ENCODE measurements around the gene ZNF605. TPM values are rescaled to one million over a fixed set of nuclear protein-coding genes. Genes with fewer than 3 reads are reported as not detected.

ZNF605 gene
- total and polyA plus RNA-seq, 2 of the 8 experiments (the other 6 are each of a cell fraction or from before 2014, with no cell fraction given), result 3.6 to 20.3 TPM

- Histone ChIP-seq H3K4me1 (replicated peaks in 1 of 4; ENCODE audit: control insufficient read depth in 3 of 4, insufficient read depth in 4 of 4, low read length in 3 of 4) (no peaks in the 10 kb centered on the region), H3K36me3 (ENCODE audit: control insufficient read depth in 2 of 4, insufficient read depth in 4 of 4, low read length in 3 of 4) (peaks cover 6 to 55% (median 31%) of the 10 kb centered on the region in 4 experiments; a peak in 7 of 8 replicates), H3K79me1 (ENCODE audit: low read depth, low read length) (no peaks in the 10 kb centered on the region), H2AFZ (ENCODE audit: low read length) (no peak overlapping the region), H3K14ac (ENCODE audit: insufficient read length) (no peak overlapping the region), H2BK120ac (replicated peaks; ENCODE audit: low read depth, low read length) (no peak overlapping the region), H3K79me2 (ENCODE audit: control insufficient read depth in 1 of 2, insufficient read depth in 2 of 2, low read length in 2 of 2) (no peaks in the 10 kb centered on the region; a peak in 1 of 4 replicates), H3K23ac (ENCODE audit: insufficient read length) (no peak overlapping the region), H2BK20ac (ENCODE audit: low read length) (no peak overlapping the region), H3K56ac (replicated peaks; ENCODE audit: insufficient read length, low read depth, low read length) (no peak overlapping the region), H2BK12ac (ENCODE audit: low read depth, low read length) (no peak overlapping the region), H3K4ac (replicated peaks; ENCODE audit: insufficient read length, low read depth, low read length) (no peak overlapping the region), H3K9ac (replicated peaks in 1 of 4; ENCODE audit: extremely low read depth in 1 of 4, low read depth in 3 of 4, low read length in 3 of 4) (no peak overlapping the region), H4K91ac (replicated peaks; ENCODE audit: insufficient read length, low read length) (no peak overlapping the region), H4K20me1 (replicated peaks in 1 of 2; ENCODE audit: control insufficient read depth in 1 of 2, insufficient read depth in 2 of 2, low read length in 2 of 2) (no peaks in the 10 kb centered on the region), H2AK5ac (ENCODE audit: low read depth, low read length) (no peak overlapping the region), H3K4me3 (ENCODE audit: extremely low read depth in 1 of 4, insufficient read depth in 2 of 4, low read depth in 3 of 4, low read length in 4 of 4) (no peak overlapping the region), H3K23me2 (ENCODE audit: low read depth, low read length) (no peaks in the 10 kb centered on the region), H3K4me2 (ENCODE audit: insufficient read depth in 1 of 2, low read depth in 2 of 2, low read length in 2 of 2) (no peak overlapping the region), H2BK5ac (ENCODE audit: low read depth, low read length) (no peak overlapping the region), H2BK15ac (ENCODE audit: low read length) (no peak overlapping the region), H3K18ac (ENCODE audit: extremely low read depth, low read length) (no peak overlapping the region), H4K8ac (ENCODE audit: extremely low read depth, insufficient read depth, low read length) (no peak overlapping the region), H4K5ac (ENCODE audit: insufficient read length, low read depth, low read length) (no peak overlapping the region), H3K9me3 (ENCODE audit: insufficient read depth in 2 of 2, low read depth in 1 of 2, low read length in 1 of 2) (peaks cover 35 to 69% of the 10 kb centered on the region in 2 experiments), H3K27me3 (replicated peaks in 1 of 4; ENCODE audit: control insufficient read depth in 3 of 4, extremely low read depth in 1 of 4, insufficient read depth in 3 of 4, low read length in 3 of 4) (no peaks in the 10 kb centered on the region), H3K27ac (ENCODE audit: low read depth, low read length) (no peak overlapping the region)
- TF ChIP-seq SRF (IDR thresholded peaks at IDR 0.05; ENCODE audit: low read depth, low read length), result no peak
- FAIRE-seq (no peak), DNase-seq (ENCODE audit: low read depth in 1 of 2, low spot score in 2 of 2) (no peak)
- ChIA-PET POLR2A (ENCODE audit: partially characterized antibody) (no interaction called here), CTCF (ENCODE audit: partially characterized antibody) (no interaction called here)
- WGBS, 2 experiments (ENCODE audit: extremely low coverage in 1 of 2, insufficient coverage in 1 of 2, insufficient read length in 1 of 2, insufficient replicate concordance in 2 of 2, low coverage in 1 of 2, low lambda C conversion rate in 2 of 2, missing lambda C conversion rate in 1 of 2), result 96% methylated on average over 34 of the region's 34 CpGs; no CpG with 5 or more reads in 1 of the 2 experiments
These were observed 14.7 kb downstream of the ZNF605 start for GRCh38 chr12:132941336-132941954.
